GM20431 (cell line): ENCODE results near the gene FBXL7.

Source experiments
- in situ Hi-C: fragments of 300-500 bp; cut with MseI, MboI; formaldehyde crosslinking; loops from one replicate; pipeline ENCODE4 v1.15.0; 2020; ENCODE audit warnings: low sequenced_read_pairs; ENCODE audit not compliant: unreplicated experiment

Gene FBXL7

GRCh38 chr5:15904899-15905830 lies 405.2 kb downstream of the FBXL7 start:
- in situ Hi-C loops, result no loop called here

GRCh38 chr5:15914638-15915037 lies 414.7 kb downstream of the FBXL7 start:
- in situ Hi-C loops, result no loop called here

- in situ Hi-C loops, result no loop called here
Observed at GRCh38 chr5:15926586-15926985, 426.6 kb downstream of the FBXL7 start.

- in situ Hi-C loops, result no loop called here
Observed at GRCh38 chr5:15927710-15928380, 427.9 kb downstream of the FBXL7 start.

GRCh38 chr5:15929611-15930263 lies 429.8 kb downstream of the FBXL7 start:
- in situ Hi-C loops, result no loop called here

- in situ Hi-C loops, result no loop called here
Observed at GRCh38 chr5:15932066-15932465, 432.1 kb downstream of the FBXL7 start.

GRCh38 chr5:15933259-15934207 lies 433.6 kb downstream of the FBXL7 start:
- in situ Hi-C loops, result no loop called here

- in situ Hi-C loops, result no loop called here
Observed at GRCh38 chr5:15936505-15937245, 436.7 kb downstream of the FBXL7 start.

GRCh38 chr5:15937708-15938107 lies 437.7 kb downstream of the FBXL7 start:
- in situ Hi-C loops, result no loop called here

GRCh38 chr5:15938186-15938585 lies 438.2 kb downstream of the FBXL7 start:
- in situ Hi-C loops, result no loop called here

GRCh38 chr5:15938961-15939360 lies 439.0 kb downstream of the FBXL7 start:
- in situ Hi-C loops, result no loop called here

- in situ Hi-C loops, result no loop called here
Observed at GRCh38 chr5:15940905-15941304, 440.9 kb downstream of the FBXL7 start.

GRCh38 chr5:15943487-15943886 lies 443.5 kb downstream of the FBXL7 start:
- in situ Hi-C loops, result no loop called here

GRCh38 chr5:15946026-15946425 lies 446.0 kb downstream of the FBXL7 start:
- in situ Hi-C loops, result no loop called here

- in situ Hi-C loops, result no loop called here
Observed at GRCh38 chr5:15948190-15948589, 448.2 kb downstream of the FBXL7 start.

- in situ Hi-C loops, result no loop called here
Observed at GRCh38 chr5:15951126-15951525, 451.1 kb downstream of the FBXL7 start.

- in situ Hi-C loops, result no loop called here
Observed at GRCh38 chr5:15951550-15951949, 451.6 kb downstream of the FBXL7 start.

- in situ Hi-C loops, result no loop called here
Observed at GRCh38 chr5:15956622-15957021, 456.6 kb downstream of the FBXL7 start.

- in situ Hi-C loops, result no loop called here
Observed at GRCh38 chr5:15957124-15957523, 457.1 kb downstream of the FBXL7 start.
